HCT116 (cell line): Measurements from ENCODE around the gene MDP1.

Experiments used
- CEBPB ChIP-seq: IDR thresholded peaks from 2 replicates; pipeline ENCODE4 v1.6.1; 2012; ENCODE audit warnings: low read depth
- CTCF ChIP-seq, 3 experiments: fragments of 200-600 bp in 1 of 3; sonication (generic) in 1 of 3; IDR thresholded peaks in 2 of 3; conservative IDR thresholded peaks in 1 of 3; 2 replicates each; pipeline ENCODE4 v1.5.1; 2012 to 2017; ENCODE audit warnings: low read depth in 2 of 3, low read length in 2 of 3, antibody characterized with exemption in 1 of 3, borderline replicate concordance in 1 of 3, control low read depth in 1 of 3, mild to moderate bottlenecking in 1 of 3, mixed read lengths in 1 of 3, mixed run types in 1 of 3, moderate library complexity in 1 of 3; ENCODE audit not compliant: insufficient read depth in 1 of 3
- EZH2 ChIP-seq: fragments of 200-600 bp; sonication (generic); IDR thresholded peaks from 2 replicates; pipeline ENCODE4 v1.6.1; 2017; ENCODE audit warnings: antibody characterized with exemption, mixed run types
- EZH2phosphoT487 ChIP-seq: fragments of 200-600 bp; IDR thresholded peaks from 2 replicates; pipeline ENCODE4 v1.6.1; 2018; ENCODE audit warnings: antibody characterized with exemption, borderline replicate concordance
- SRF ChIP-seq: IDR thresholded peaks from 2 replicates; pipeline ENCODE4 v1.6.1; 2012; ENCODE audit warnings: low read depth

- no peak for TF ChIP-seq CTCF (IDR thresholded peaks at IDR 0.05 in 2 of 3, conservative IDR thresholded peaks at IDR 0.05 in 1 of 3; ENCODE audit: borderline replicate concordance in 1 of 3, insufficient read depth in 1 of 3, low read depth in 2 of 3, low read length in 2 of 3)
- TF ChIP-seq SRF, result no peak
- no peak for TF ChIP-seq EZH2phosphoT487
- no peak for TF ChIP-seq CEBPB
- TF ChIP-seq EZH2, result no peak
Measured at GRCh38 chr14:24240110-24240918, 24.4 kb upstream of the MDP1 start.
